ENCODE data around the gene SORL1. TPM values are rescaled to one million over a fixed set of nuclear protein-coding genes. Genes with fewer than 3 reads are reported as not detected.

SORL1 gene
- total and polyA plus RNA-seq, 9 of the 15 experiments (the other 6 are each of a cell fraction or from before 2014, with no cell fraction given), result 0.01 to 0.66 TPM; not detected in 7

DNA sequence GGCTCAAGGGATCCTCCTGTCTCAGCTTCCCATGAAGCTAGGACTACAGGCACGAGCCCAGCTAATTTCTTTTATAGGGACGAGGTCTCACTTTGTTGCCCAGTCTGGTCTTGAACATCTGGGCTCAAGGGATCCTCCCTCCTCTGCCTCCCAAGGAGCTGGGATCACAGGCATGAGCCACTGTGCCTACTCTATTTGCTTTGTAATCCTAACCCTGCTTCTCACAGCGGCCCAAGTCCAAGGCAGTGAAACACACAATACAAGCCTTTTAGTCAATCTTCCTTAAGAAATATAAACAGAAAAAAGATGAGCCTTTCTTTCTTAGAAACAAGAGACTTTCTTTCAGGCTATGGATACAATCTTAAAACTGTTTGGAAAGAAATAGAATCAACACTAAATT is 115.9 kb downstream of the SORL1 start:
- no peak for ATAC-seq

More for the DNA sequence above, 115.9 kb downstream of the SORL1 start:
- Histone ChIP-seq H3K36me3 (ENCODE audit: control insufficient read depth, insufficient read depth, low read length) (no peaks in the 10 kb centered on the region), H3K27me3 (ENCODE audit: control insufficient read depth in 2 of 2, insufficient read depth in 2 of 2, low read length in 2 of 2) (peaks cover 0 to 4% of the 10 kb centered on the region in 2 experiments; a peak in 2 of 5 replicates), H3K9ac (ENCODE audit: insufficient read depth in 1 of 2, low read depth in 2 of 2, low read length in 2 of 2) (no peak overlapping the region), H3K27ac (ENCODE audit: extremely low read depth, low read depth, low read length) (no peak overlapping the region), H3K4me3 (no peak overlapping the region), H3K4me1 (replicated peaks in 1 of 2; ENCODE audit: control insufficient read depth in 2 of 2, insufficient read depth in 2 of 2, low read length in 2 of 2) (no peaks in the 10 kb centered on the region), H3K79me2 (ENCODE audit: control insufficient read depth, insufficient read depth, low read length) (no peaks in the 10 kb centered on the region), H3K9me3 (replicated peaks; ENCODE audit: control insufficient read depth, insufficient read depth, low read depth, low read length) (no peaks in the 10 kb centered on the region), H4K20me1 (replicated peaks; ENCODE audit: control insufficient read depth, insufficient read depth, low read length) (no peaks in the 10 kb centered on the region), H2AFZ (ENCODE audit: low read depth, low read length) (no peak overlapping the region), H3K9me1 (ENCODE audit: control insufficient read depth, insufficient read depth, low read length) (no peaks in the 10 kb centered on the region), H3K4me2 (ENCODE audit: insufficient read depth, low read length) (no peak overlapping the region)
- TF ChIP-seq CHD4 (IDR thresholded peaks at IDR 0.05; ENCODE audit: insufficient read depth, insufficient replicate concordance, low read depth, low read length, poor library complexity, severe bottlenecking) (no peak), POLR3G (IDR thresholded peaks at IDR 0.05; ENCODE audit: extremely low read depth, insufficient read length, insufficient replicate concordance) (no peak), PHB2 (IDR thresholded peaks at IDR 0.05; ENCODE audit: low read depth) (no peak)
- TF ChIP-seq, protein P1, sequence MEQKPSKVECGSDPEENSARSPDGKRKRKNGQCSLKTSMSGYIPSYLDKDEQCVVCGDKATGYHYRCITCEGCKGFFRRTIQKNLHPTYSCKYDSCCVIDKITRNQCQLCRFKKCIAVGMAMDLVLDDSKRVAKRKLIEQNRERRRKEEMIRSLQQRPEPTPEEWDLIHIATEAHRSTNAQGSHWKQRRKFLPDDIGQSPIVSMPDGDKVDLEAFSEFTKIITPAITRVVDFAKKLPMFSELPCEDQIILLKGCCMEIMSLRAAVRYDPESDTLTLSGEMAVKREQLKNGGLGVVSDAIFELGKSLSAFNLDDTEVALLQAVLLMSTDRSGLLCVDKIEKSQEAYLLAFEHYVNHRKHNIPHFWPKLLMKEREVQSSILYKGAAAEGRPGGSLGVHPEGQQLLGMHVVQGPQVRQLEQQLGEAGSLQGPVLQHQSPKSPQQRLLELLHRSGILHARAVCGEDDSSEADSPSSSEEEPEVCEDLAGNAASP (IDR thresholded peaks at IDR 0.05), result no peak
- WGBS (ENCODE audit: insufficient coverage, low coverage, missing lambda C conversion rate), result 2% methylated on average over 3 of the region's 3 CpGs
- in situ Hi-C loops (cut with MboI) (no loop called here), intact Hi-C loops (cut with micrococcal nuclease) (no loop called here)
- no peak for FAIRE-seq
- ChIA-PET POLR2A (no interaction called here), CTCF (ENCODE audit: low intra/inter-chr PET ratio) (no interaction called here)
- no TSS peak for BruUV-seq (replicated peaks)
- no peak for DNase-seq (ENCODE audit: extremely low read depth in 1 of 4, low spot score in 3 of 4)
